ENCODE measurements around the gene DNAJC12.
"Not testable (repeated sequence)": the region's sequence is repeated elsewhere in the genome, so short reads cannot be mapped to it uniquely, and the experiment has no call there.

Gene DNAJC12

DNA sequence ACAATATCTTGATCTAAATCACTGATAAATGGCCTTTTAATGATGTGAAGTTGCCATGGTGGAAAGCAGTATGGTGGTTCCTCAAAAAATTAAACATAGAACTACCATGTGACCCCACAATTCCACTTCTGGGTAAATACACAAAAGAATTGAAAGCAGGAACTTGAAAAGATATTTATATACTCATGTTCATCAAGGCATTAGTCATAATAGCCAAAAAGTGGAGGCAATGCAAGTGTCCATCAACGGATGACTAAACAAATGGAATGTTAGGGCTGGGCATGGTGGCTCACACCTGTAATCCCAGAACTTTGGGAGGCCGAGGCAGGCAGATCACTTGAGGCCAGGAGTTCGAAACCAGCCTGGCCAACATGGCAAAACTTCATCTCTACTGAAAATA is 2.0 kb upstream of the DNAJC12 start:
- H3K9ac ChIP-seq (ENCODE audit: low read length) = no peak overlapping the region
- H3K27me3 ChIP-seq (ENCODE audit: control insufficient read depth in 1 of 2, insufficient read depth in 1 of 2, low read length in 2 of 2) = no peaks in the 10 kb centered on the region
- H3K27ac ChIP-seq (ENCODE audit: low read length, poor library complexity, severe bottlenecking) = no peak overlapping the region
- DNase-seq = no peak
- 78% methylated on average over 2 of the region's 3 CpGs for WGBS
- no peak overlapping the region for H3K4ac ChIP-seq (ENCODE audit: low read depth in 1 of 2, low read length in 2 of 2)
- H2BK15ac ChIP-seq (ENCODE audit: low read depth, poor library complexity, severe bottlenecking) = no peak overlapping the region
- H3K9me3 ChIP-seq (ENCODE audit: control insufficient read depth, low read length) = peaks cover 6% of the 10 kb centered on the region
- H3K4me2 ChIP-seq (ENCODE audit: low read length, poor library complexity, severe bottlenecking) = no peak overlapping the region
- H3K36me3 ChIP-seq (ENCODE audit: control insufficient read depth in 1 of 2, insufficient read depth in 2 of 2, low read depth in 1 of 2, low read length in 2 of 2) = no peaks in the 10 kb centered on the region
- H4K91ac ChIP-seq (ENCODE audit: low read length) = no peak overlapping the region
- H3K14ac ChIP-seq (ENCODE audit: low read length in 2 of 2) = no peak overlapping the region
- H2AK5ac ChIP-seq (ENCODE audit: low read length, severe bottlenecking) = no peak overlapping the region
- no peak overlapping the region for H3K4me3 ChIP-seq (ENCODE audit: insufficient read depth in 1 of 2, low read depth in 1 of 2, low read length in 2 of 2)
- no peak overlapping the region for H2BK120ac ChIP-seq (ENCODE audit: low read depth, low read length)
- H2AFZ ChIP-seq (ENCODE audit: low read depth, low read length) = no peak overlapping the region
- H4K8ac ChIP-seq (ENCODE audit: low read length) = no peak overlapping the region
- no peaks in the 10 kb centered on the region for H3K79me1 ChIP-seq (replicated peaks; ENCODE audit: low read length, poor library complexity, severe bottlenecking)
- H3K18ac ChIP-seq (ENCODE audit: low read depth in 1 of 2, low read length in 2 of 2) = no peak overlapping the region
- H3K23ac ChIP-seq (ENCODE audit: low read length in 2 of 2) = no peak overlapping the region
- no peaks in the 10 kb centered on the region for H3K4me1 ChIP-seq (ENCODE audit: control insufficient read depth, insufficient read depth, low read depth, low read length)
- no peak overlapping the region for H2BK5ac ChIP-seq (ENCODE audit: low read depth, low read length, poor library complexity, severe bottlenecking)
- H2BK12ac ChIP-seq (ENCODE audit: low read length in 2 of 2) = no peak overlapping the region

DNA sequence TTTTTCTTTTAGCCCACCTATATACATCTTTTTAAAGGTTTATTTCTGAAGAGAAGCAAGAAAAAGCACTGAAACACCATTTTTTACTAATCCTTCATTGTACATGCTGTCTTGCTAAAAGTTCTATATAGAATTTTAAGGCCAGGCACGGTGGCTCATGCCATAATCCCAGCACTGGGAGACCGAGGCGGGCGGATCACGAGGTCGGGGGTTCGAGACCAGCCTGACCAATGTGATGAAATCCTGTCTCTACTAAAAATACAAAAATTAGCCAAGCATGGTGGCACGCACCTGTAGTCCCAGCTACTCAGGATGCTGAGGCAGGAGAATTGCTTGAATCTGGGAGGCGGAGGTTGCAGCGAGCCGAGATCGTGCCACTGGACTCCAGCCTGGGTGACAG is 1.5 kb upstream of the DNAJC12 start:
- not testable (repeated sequence) for H3K14ac ChIP-seq (ENCODE audit: low read length in 2 of 2); H4K91ac ChIP-seq (ENCODE audit: low read length); H2AFZ ChIP-seq (ENCODE audit: low read depth, low read length); H3K4me3 ChIP-seq (ENCODE audit: insufficient read depth in 1 of 2, low read depth in 1 of 2, low read length in 2 of 2); H3K9me3 ChIP-seq (ENCODE audit: control insufficient read depth, low read length); H3K27me3 ChIP-seq (ENCODE audit: control insufficient read depth in 1 of 2, insufficient read depth in 1 of 2, low read length in 2 of 2); H3K23ac ChIP-seq (ENCODE audit: low read length in 2 of 2); H2AK5ac ChIP-seq (ENCODE audit: low read length, severe bottlenecking); H3K27ac ChIP-seq (ENCODE audit: low read length, poor library complexity, severe bottlenecking); H3K4me2 ChIP-seq (ENCODE audit: low read length, poor library complexity, severe bottlenecking); H2BK120ac ChIP-seq (ENCODE audit: low read depth, low read length); DNase-seq; H4K8ac ChIP-seq (ENCODE audit: low read length); H3K9ac ChIP-seq (ENCODE audit: low read length); H3K18ac ChIP-seq (ENCODE audit: low read depth in 1 of 2, low read length in 2 of 2); H3K79me1 ChIP-seq (replicated peaks; ENCODE audit: low read length, poor library complexity, severe bottlenecking); H2BK5ac ChIP-seq (ENCODE audit: low read depth, low read length, poor library complexity, severe bottlenecking); H3K4ac ChIP-seq (ENCODE audit: low read depth in 1 of 2, low read length in 2 of 2); H3K4me1 ChIP-seq (ENCODE audit: control insufficient read depth, insufficient read depth, low read depth, low read length); H2BK15ac ChIP-seq (ENCODE audit: low read depth, poor library complexity, severe bottlenecking); H2BK12ac ChIP-seq (ENCODE audit: low read length in 2 of 2); H3K36me3 ChIP-seq (ENCODE audit: control insufficient read depth in 1 of 2, insufficient read depth in 2 of 2, low read depth in 1 of 2, low read length in 2 of 2)
- 94% methylated on average over 9 of the region's 12 CpGs for WGBS

DNA sequence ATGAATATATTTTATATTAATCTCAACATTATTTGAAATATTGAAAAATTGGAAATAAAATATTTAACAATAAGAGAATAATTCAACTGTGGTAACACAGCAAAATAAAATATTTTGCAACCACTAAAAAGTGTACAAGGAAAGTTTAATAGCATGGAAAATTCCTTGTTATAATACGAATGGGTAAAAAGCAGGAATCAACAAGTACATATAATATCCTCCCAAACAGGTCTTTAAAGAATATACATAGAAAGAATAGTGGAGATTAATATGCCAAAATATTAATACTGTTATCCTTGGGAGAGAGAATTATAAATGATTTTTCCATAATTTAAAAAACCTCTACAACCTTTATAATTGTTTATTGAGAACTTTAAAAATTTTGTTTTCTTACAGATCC is 1.0 kb downstream of the DNAJC12 start:
- no CpG with 5 or more reads among the region's 1 CpG for WGBS
- H3K9me3 ChIP-seq (ENCODE audit: control insufficient read depth, low read length) = peaks cover 5% of the 10 kb centered on the region
- H3K36me3 ChIP-seq (ENCODE audit: control insufficient read depth in 1 of 2, insufficient read depth in 2 of 2, low read depth in 1 of 2, low read length in 2 of 2) = no peaks in the 10 kb centered on the region

DNA sequence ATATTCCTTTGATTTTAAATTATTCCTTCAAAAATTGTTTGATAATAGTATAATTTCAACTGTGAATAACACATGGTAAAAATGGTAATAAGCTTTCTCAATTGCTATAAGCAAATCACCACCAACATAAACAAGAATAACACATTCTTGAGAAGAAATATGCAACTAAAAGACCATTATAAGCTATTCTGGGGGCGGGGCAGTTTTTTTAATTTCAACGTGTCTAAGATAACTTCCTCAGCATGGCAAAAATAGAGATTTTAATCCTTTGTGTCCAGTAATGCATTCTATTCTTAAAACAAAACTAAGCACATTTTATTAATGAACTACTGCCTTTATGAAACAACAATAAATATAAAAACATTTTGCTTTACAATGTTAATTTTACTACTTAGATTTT is 1.5 kb downstream of the DNAJC12 start:
- no peak for DNase-seq
- Histone ChIP-seq H3K36me3 (ENCODE audit: control insufficient read depth in 1 of 2, insufficient read depth in 2 of 2, low read depth in 1 of 2, low read length in 2 of 2) (no peaks in the 10 kb centered on the region), H4K91ac (ENCODE audit: low read length) (no peak overlapping the region), H2BK15ac (ENCODE audit: low read depth, poor library complexity, severe bottlenecking) (no peak overlapping the region), H2AK5ac (ENCODE audit: low read length, severe bottlenecking) (no peak overlapping the region), H3K4ac (ENCODE audit: low read depth in 1 of 2, low read length in 2 of 2) (no peak overlapping the region), H3K4me2 (ENCODE audit: low read length, poor library complexity, severe bottlenecking) (no peak overlapping the region), H3K9me3 (ENCODE audit: control insufficient read depth, low read length) (peaks cover under 1% of the 10 kb centered on the region), H3K27me3 (ENCODE audit: control insufficient read depth in 1 of 2, insufficient read depth in 1 of 2, low read length in 2 of 2) (no peaks in the 10 kb centered on the region), H3K27ac (ENCODE audit: low read length, poor library complexity, severe bottlenecking) (no peak overlapping the region), H3K9ac (ENCODE audit: low read length) (no peak overlapping the region), H3K23ac (ENCODE audit: low read length in 2 of 2) (no peak overlapping the region), H3K14ac (ENCODE audit: low read length in 2 of 2) (no peak overlapping the region), H2BK12ac (ENCODE audit: low read length in 2 of 2) (no peak overlapping the region), H4K8ac (ENCODE audit: low read length) (no peak overlapping the region), H2AFZ (ENCODE audit: low read depth, low read length) (no peak overlapping the region), H3K79me1 (replicated peaks; ENCODE audit: low read length, poor library complexity, severe bottlenecking) (no peaks in the 10 kb centered on the region), H3K4me1 (ENCODE audit: control insufficient read depth, insufficient read depth, low read depth, low read length) (no peaks in the 10 kb centered on the region), H2BK5ac (ENCODE audit: low read depth, low read length, poor library complexity, severe bottlenecking) (no peak overlapping the region), H3K18ac (ENCODE audit: low read depth in 1 of 2, low read length in 2 of 2) (no peak overlapping the region), H3K4me3 (ENCODE audit: insufficient read depth in 1 of 2, low read depth in 1 of 2, low read length in 2 of 2) (no peak overlapping the region), H2BK120ac (ENCODE audit: low read depth, low read length) (no peak overlapping the region)
- no CpG with 5 or more reads among the region's 2 CpGs for WGBS

More for the DNA sequence above, 1.0 kb downstream of the DNAJC12 start:
- Histone ChIP-seq H2BK15ac (ENCODE audit: low read depth, poor library complexity, severe bottlenecking) (no peak overlapping the region), H3K14ac (ENCODE audit: low read length in 2 of 2) (no peak overlapping the region), H4K91ac (ENCODE audit: low read length) (no peak overlapping the region), H3K4me1 (ENCODE audit: control insufficient read depth, insufficient read depth, low read depth, low read length) (no peaks in the 10 kb centered on the region), H3K4me2 (ENCODE audit: low read length, poor library complexity, severe bottlenecking) (no peak overlapping the region), H3K27ac (ENCODE audit: low read length, poor library complexity, severe bottlenecking) (no peak overlapping the region), H3K18ac (ENCODE audit: low read depth in 1 of 2, low read length in 2 of 2) (no peak overlapping the region), H3K4ac (ENCODE audit: low read depth in 1 of 2, low read length in 2 of 2) (no peak overlapping the region), H2BK5ac (ENCODE audit: low read depth, low read length, poor library complexity, severe bottlenecking) (no peak overlapping the region), H4K8ac (ENCODE audit: low read length) (no peak overlapping the region), H2AK5ac (ENCODE audit: low read length, severe bottlenecking) (no peak overlapping the region), H2AFZ (ENCODE audit: low read depth, low read length) (no peak overlapping the region), H2BK120ac (ENCODE audit: low read depth, low read length) (no peak overlapping the region), H3K23ac (ENCODE audit: low read length in 2 of 2) (no peak overlapping the region), H3K27me3 (ENCODE audit: control insufficient read depth in 1 of 2, insufficient read depth in 1 of 2, low read length in 2 of 2) (no peaks in the 10 kb centered on the region), H3K4me3 (ENCODE audit: insufficient read depth in 1 of 2, low read depth in 1 of 2, low read length in 2 of 2) (no peak overlapping the region), H3K9ac (ENCODE audit: low read length) (peak overlapping the region; percentile 67), H2BK12ac (ENCODE audit: low read length in 2 of 2) (no peak overlapping the region), H3K79me1 (replicated peaks; ENCODE audit: low read length, poor library complexity, severe bottlenecking) (no peaks in the 10 kb centered on the region)
- DNase-seq = no peak

Measured in mesenchymal stem cell (in vitro differentiated cells and primary cell).